ENCODE measurements around the gene CPPED1. TPM values are rescaled to one million over a fixed set of nuclear protein-coding genes. Genes with fewer than 3 reads are reported as not detected.

Gene CPPED1
- total RNA-seq, 1 experiment from 2014 or later, result 34.9 TPM

DNA sequence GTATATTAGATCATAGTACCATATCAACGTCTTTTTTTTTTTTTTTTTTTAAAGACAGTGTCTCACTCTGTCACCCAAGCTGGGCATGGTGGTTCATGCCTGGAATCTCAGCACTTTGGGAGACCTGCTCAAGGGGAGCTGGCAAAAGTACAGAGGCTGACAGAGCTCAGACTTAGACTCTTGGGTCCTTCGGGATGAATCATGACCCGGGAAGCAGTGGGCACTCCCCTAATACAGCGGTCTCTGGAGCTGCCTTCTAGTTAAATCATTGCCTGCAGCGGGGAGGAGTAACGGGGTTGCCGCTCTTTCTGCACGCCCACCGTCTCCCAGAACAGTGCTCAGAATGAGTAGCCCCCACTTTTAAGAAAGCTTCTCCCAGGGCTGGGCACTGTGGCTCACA lies 174.4 kb downstream of the CPPED1 start:
- no peak for DNase-seq
- no peaks in the 10 kb centered on the region for H3K27me3 ChIP-seq (replicated peaks; ENCODE audit: control insufficient read depth, insufficient read depth, low read length)
- BruUV-seq (replicated peaks), result no TSS peak
- intact Hi-C loops (cut with micrococcal nuclease; ENCODE audit: unreplicated experiment), result no loop called here
- no peaks in the 10 kb centered on the region for H3K9me3 ChIP-seq
- ChIA-PET CTCF (no interaction called here), POLR2A (no interaction called here)
- TF ChIP-seq, protein P1, sequence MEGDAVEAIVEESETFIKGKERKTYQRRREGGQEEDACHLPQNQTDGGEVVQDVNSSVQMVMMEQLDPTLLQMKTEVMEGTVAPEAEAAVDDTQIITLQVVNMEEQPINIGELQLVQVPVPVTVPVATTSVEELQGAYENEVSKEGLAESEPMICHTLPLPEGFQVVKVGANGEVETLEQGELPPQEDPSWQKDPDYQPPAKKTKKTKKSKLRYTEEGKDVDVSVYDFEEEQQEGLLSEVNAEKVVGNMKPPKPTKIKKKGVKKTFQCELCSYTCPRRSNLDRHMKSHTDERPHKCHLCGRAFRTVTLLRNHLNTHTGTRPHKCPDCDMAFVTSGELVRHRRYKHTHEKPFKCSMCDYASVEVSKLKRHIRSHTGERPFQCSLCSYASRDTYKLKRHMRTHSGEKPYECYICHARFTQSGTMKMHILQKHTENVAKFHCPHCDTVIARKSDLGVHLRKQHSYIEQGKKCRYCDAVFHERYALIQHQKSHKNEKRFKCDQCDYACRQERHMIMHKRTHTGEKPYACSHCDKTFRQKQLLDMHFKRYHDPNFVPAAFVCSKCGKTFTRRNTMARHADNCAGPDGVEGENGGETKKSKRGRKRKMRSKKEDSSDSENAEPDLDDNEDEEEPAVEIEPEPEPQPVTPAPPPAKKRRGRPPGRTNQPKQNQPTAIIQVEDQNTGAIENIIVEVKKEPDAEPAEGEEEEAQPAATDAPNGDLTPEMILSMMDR (IDR thresholded peaks at IDR 0.05; ENCODE audit: insufficient read depth in 1 of 2, low read depth in 1 of 2, low read length in 1 of 2, severe bottlenecking in 1 of 2, unreplicated experiment in 1 of 2), result no peak
- no peak overlapping the region for H3K27ac Mint-ChIP-seq (ENCODE audit: unreplicated experiment)
- no peaks in the 10 kb centered on the region for H3K36me3 ChIP-seq (ENCODE audit: control insufficient read depth, insufficient read depth, low read length)
- H3K27me3 Mint-ChIP-seq (ENCODE audit: insufficient read depth, unreplicated experiment), result no peaks in the 10 kb centered on the region
- H3K4me1 ChIP-seq, result no peaks in the 10 kb centered on the region
- H3K4me3 ChIP-seq (ENCODE audit: low read depth, low read length), result no peak overlapping the region
- no peaks in the 10 kb centered on the region for H3K9me3 Mint-ChIP-seq (ENCODE audit: unreplicated experiment)
- no peaks in the 10 kb centered on the region for H3K36me3 Mint-ChIP-seq (ENCODE audit: insufficient read depth, unreplicated experiment)
- no peaks in the 10 kb centered on the region for H3K4me1 Mint-ChIP-seq (ENCODE audit: low read depth, unreplicated experiment)
- H3K4me3 Mint-ChIP-seq (ENCODE audit: unreplicated experiment), result no peak overlapping the region

DNA sequence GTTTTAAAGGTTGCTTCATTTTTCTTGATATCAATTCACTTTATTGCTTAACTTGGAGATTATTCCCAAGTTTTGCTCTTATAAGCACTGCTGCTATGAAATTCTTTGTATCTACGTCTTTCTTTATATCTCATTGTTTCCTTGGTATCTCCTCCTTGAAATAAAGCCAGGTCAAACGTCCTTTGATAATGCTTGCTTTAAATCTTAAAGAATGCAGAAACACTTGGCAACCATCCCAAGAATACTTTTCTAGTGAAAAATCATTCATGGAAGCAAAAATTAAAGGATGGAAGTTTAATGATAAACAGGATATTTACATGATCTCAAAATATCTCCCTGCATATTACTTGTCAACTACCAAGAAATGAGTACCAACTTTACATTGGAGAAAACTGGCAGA lies 175.2 kb downstream of the CPPED1 start:
- no peaks in the 10 kb centered on the region for H3K36me3 Mint-ChIP-seq (ENCODE audit: insufficient read depth, unreplicated experiment)
- no peaks in the 10 kb centered on the region for H3K9me3 ChIP-seq
- H3K36me3 ChIP-seq (ENCODE audit: control insufficient read depth, insufficient read depth, low read length), result no peaks in the 10 kb centered on the region
- no peak for DNase-seq
- no peaks in the 10 kb centered on the region for H3K27me3 Mint-ChIP-seq (ENCODE audit: insufficient read depth, unreplicated experiment)
- ChIA-PET CTCF (no interaction called here), POLR2A (no interaction called here)
- TF ChIP-seq, protein P1 (IDR thresholded peaks at IDR 0.05; ENCODE audit: insufficient read depth in 1 of 2, low read depth in 1 of 2, low read length in 1 of 2, severe bottlenecking in 1 of 2, unreplicated experiment in 1 of 2), result no peak
- H3K4me3 Mint-ChIP-seq (ENCODE audit: unreplicated experiment), result no peak overlapping the region
- BruUV-seq (replicated peaks), result no TSS peak
- no peak overlapping the region for H3K27ac Mint-ChIP-seq (ENCODE audit: unreplicated experiment)
- intact Hi-C loops (cut with micrococcal nuclease; ENCODE audit: unreplicated experiment), result no loop called here
- no peaks in the 10 kb centered on the region for H3K4me1 Mint-ChIP-seq (ENCODE audit: low read depth, unreplicated experiment)
- no peaks in the 10 kb centered on the region for H3K4me1 ChIP-seq
- H3K4me3 ChIP-seq (ENCODE audit: low read depth, low read length), result no peak overlapping the region
- H3K27me3 ChIP-seq (replicated peaks; ENCODE audit: control insufficient read depth, insufficient read depth, low read length), result no peaks in the 10 kb centered on the region
- no peaks in the 10 kb centered on the region for H3K9me3 Mint-ChIP-seq (ENCODE audit: unreplicated experiment)

DNA sequence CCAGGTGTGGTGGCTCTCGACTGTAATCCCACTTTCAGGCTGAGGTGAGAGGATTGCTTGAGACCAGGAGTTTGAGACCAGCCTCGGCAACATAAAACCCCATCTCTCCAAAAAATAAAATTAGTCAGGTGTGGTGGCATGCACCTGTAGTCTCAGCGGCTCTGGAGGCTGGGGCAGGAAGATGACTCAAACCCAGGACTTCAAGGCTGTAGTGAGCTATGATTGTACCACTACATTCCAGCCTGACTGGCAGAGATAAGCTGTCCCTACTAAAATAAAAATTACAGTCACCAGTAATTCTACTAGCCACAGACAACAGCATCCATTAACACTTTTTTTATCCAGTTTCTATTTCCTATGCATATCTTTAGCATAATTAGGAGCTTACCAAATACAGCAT lies 176.3 kb downstream of the CPPED1 start:
- Mint-ChIP-seq H3K36me3 (ENCODE audit: insufficient read depth, unreplicated experiment) (no peaks in the 10 kb centered on the region), H3K4me1 (ENCODE audit: low read depth, unreplicated experiment) (no peaks in the 10 kb centered on the region), H3K27me3 (ENCODE audit: insufficient read depth, unreplicated experiment) (no peaks in the 10 kb centered on the region), H3K4me3 (ENCODE audit: unreplicated experiment) (no peak overlapping the region), H3K27ac (ENCODE audit: unreplicated experiment) (no peak overlapping the region), H3K9me3 (ENCODE audit: unreplicated experiment) (no peaks in the 10 kb centered on the region)
- Histone ChIP-seq H3K36me3 (ENCODE audit: control insufficient read depth, insufficient read depth, low read length) (no peaks in the 10 kb centered on the region), H3K4me3 (ENCODE audit: low read depth, low read length) (no peak overlapping the region), H3K4me1 (no peaks in the 10 kb centered on the region), H3K9me3 (no peaks in the 10 kb centered on the region), H3K27me3 (replicated peaks; ENCODE audit: control insufficient read depth, insufficient read depth, low read length) (no peaks in the 10 kb centered on the region)
- no TSS peak for BruUV-seq (replicated peaks)
- POLR2A ChIA-PET, result no interaction called here
- intact Hi-C loops (cut with micrococcal nuclease; ENCODE audit: unreplicated experiment), result no loop called here
- TF ChIP-seq, protein P1 (IDR thresholded peaks at IDR 0.05; ENCODE audit: insufficient read depth in 1 of 2, low read depth in 1 of 2, low read length in 1 of 2, severe bottlenecking in 1 of 2, unreplicated experiment in 1 of 2), result no peak
- CTCF ChIA-PET, result no interaction called here
- no peak for DNase-seq
